Keratinocyte (primary cell): Measurements from ENCODE around the gene TCN1. TPM values are rescaled to one million over a fixed set of nuclear protein-coding genes. Genes with fewer than 3 reads are reported as not detected.

Experiments
- DNase-seq: peaks from one replicate; pipeline ENCODE4 v3.0.0-alpha.2; 2011; ENCODE audit warnings: low read depth, missing footprints, low spot score
- FAIRE-seq: peaks from 2 replicates; lab custom pipeline; 2011; peaks lifted over from hg19 to GRCh38; lab: Jason Lieb, UNC
- H2AFZ ChIP-seq: 2 replicates; pipeline ENCODE4 v1.6.0; 2012; ENCODE audit warnings: low read length, control low read depth, inconsistent platforms; ENCODE audit not compliant: control insufficient read depth
- H3K27ac ChIP-seq: 2 replicates; pipeline ENCODE4 v1.5.1; 2011; ENCODE audit warnings: low read length; ENCODE audit not compliant: control insufficient read depth, insufficient read depth
- H3K27me3 ChIP-seq: 3 replicates; pipeline ENCODE4 v1.6.0; 2011; ENCODE audit warnings: low read length; ENCODE audit not compliant: control insufficient read depth, insufficient read depth; ENCODE audit errors: extremely low read depth
- H3K36me3 ChIP-seq, 2 experiments: 2 replicates in 1 of 2; 3 replicates in 1 of 2; pipeline ENCODE4 v1.5.1; 2011; ENCODE audit warnings: low read length in 2 of 2, mild to moderate bottlenecking in 1 of 2; ENCODE audit not compliant: control insufficient read depth in 2 of 2, insufficient read depth in 2 of 2; ENCODE audit errors: extremely low read depth in 1 of 2
- H3K4me1 ChIP-seq: 3 replicates; pipeline ENCODE4 v1.5.1; 2011; ENCODE audit warnings: low read length; ENCODE audit not compliant: control insufficient read depth, insufficient read depth; ENCODE audit errors: extremely low read depth
- H3K4me2 ChIP-seq: 3 replicates; pipeline ENCODE4 v1.6.0; 2011; ENCODE audit warnings: low read depth, low read length; ENCODE audit not compliant: control insufficient read depth, insufficient read depth; ENCODE audit errors: extremely low read depth
- H3K4me3 ChIP-seq, 3 experiments: fragments of 200-600 bp in 1 of 3; sonication (generic) in 1 of 3; 2 replicates in 2 of 3; 3 replicates in 1 of 3; pipeline ENCODE4 v1.5.1; 2011 to 2016; ENCODE audit warnings: low read length in 3 of 3, mild to moderate bottlenecking in 3 of 3, control low read depth in 2 of 3, inconsistent platforms in 1 of 3, low read depth in 1 of 3, mixed read lengths in 1 of 3, mixed run types in 1 of 3, moderate library complexity in 1 of 3; ENCODE audit not compliant: control insufficient read depth in 2 of 3, insufficient read depth in 2 of 3; ENCODE audit errors: extremely low read depth in 1 of 3
- H3K79me2 ChIP-seq: 2 replicates; pipeline ENCODE4 v1.6.0; 2012; ENCODE audit warnings: low read length; ENCODE audit not compliant: control insufficient read depth, insufficient read depth
- H3K9ac ChIP-seq: 3 replicates; pipeline ENCODE4 v1.6.0; 2011; ENCODE audit warnings: low read length; ENCODE audit not compliant: control insufficient read depth, insufficient read depth; ENCODE audit errors: extremely low read depth
- H3K9me1 ChIP-seq: 3 replicates; pipeline ENCODE4 v1.6.0; 2011; ENCODE audit warnings: low read length; ENCODE audit not compliant: control insufficient read depth, insufficient read depth; ENCODE audit errors: extremely low read depth
- H3K9me3 ChIP-seq: 2 replicates; pipeline ENCODE4 v1.5.1; 2012; ENCODE audit warnings: low read depth, low read length; ENCODE audit not compliant: control insufficient read depth
- H4K20me1 ChIP-seq: 3 replicates; pipeline ENCODE4 v1.6.0; 2011; ENCODE audit warnings: low read length; ENCODE audit not compliant: control insufficient read depth, insufficient read depth; ENCODE audit errors: extremely low read depth
- CTCF ChIP-seq, 3 experiments: IDR thresholded peaks in 1 of 3; conservative IDR thresholded peaks in 1 of 3; optimal IDR thresholded peaks in 1 of 3; 2 replicates in 2 of 3; 3 replicates in 1 of 3; pipeline versions ENCODE3 to v1.5.1; 2011; ENCODE audit warnings: low read length in 3 of 3, mild to moderate bottlenecking in 3 of 3, moderate library complexity in 2 of 3, control low read depth in 1 of 3, inconsistent platforms in 1 of 3; ENCODE audit not compliant: insufficient read depth in 2 of 3; ENCODE audit errors: extremely low read depth in 1 of 3
- EZH2 ChIP-seq: IDR thresholded peaks from one replicate; pipeline ENCODE4 v1.6.1; 2012; ENCODE audit warnings: inconsistent platforms, mild to moderate bottlenecking, low read length, moderate library complexity
- dilution Hi-C: fragments of 300-500 bp; cut with MboI; formaldehyde crosslinking; loops from one replicate; pipeline ENCODE4 v1.7.0; 2020; ENCODE audit warnings: low sequenced_read_pairs; ENCODE audit not compliant: extremely low pct_ligation_motif_present
- polyA plus RNA-seq, 5 experiments: library from polyadenylated mRNA; depleted of rRNA in 3 of 5; stranded (reverse) in 3 of 5; stranded (forward) in 1 of 5; unstranded in 1 of 5; fragments of >200 nt; gene quantifications; 1 replicate in 1 of 5; 2 replicates in 3 of 5; 3 replicates in 1 of 5; pipeline versions ENCODE4 v1.2.1 to v1.2.3, GENCODE V29; 2011 to 2012; ENCODE audit warnings: missing spikeins in 2 of 5, low read depth in 1 of 5, low replicate concordance in 1 of 5

The TCN1 gene
- polyA plus RNA-seq, 1 donor (not counting 4 experiments of a cell fraction or from before 2014, with no cell fraction given): 3.7 TPM

- no peak for FAIRE-seq
- dilution Hi-C loops: no loop called here
Observed at GRCh38 chr11:59875856-59876519, 9.7 kb upstream of the TCN1 start.

DNA sequence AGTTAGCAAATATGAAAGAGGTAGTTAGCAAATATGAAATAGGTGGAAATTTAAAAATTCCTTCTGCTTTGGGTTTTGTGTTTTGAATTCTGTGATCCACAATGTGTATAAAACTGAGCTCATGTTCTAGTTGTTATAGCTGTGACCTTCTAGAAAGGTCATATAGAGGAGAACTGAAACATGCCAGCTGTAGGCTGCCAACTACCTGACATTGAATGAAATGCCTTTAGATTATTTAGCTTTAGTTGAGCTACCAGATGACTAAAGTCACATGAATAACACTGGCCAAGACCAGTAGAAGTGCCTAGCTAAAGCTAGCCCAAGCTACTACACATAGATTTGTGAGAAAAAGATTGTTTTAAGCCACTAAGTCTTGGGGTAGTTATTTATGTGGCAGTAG is 5.8 kb upstream of the TCN1 start:
- TF ChIP-seq CTCF (optimal IDR thresholded peaks at IDR 0.05 in 1 of 3, IDR thresholded peaks at IDR 0.05 in 1 of 3, conservative IDR thresholded peaks at IDR 0.05 in 1 of 3; ENCODE audit: extremely low read depth in 1 of 3, insufficient read depth in 2 of 3, low read length in 3 of 3) (no peak), EZH2 (no peak)
- H2AFZ ChIP-seq: no peak overlapping the region
- no peaks in the 10 kb centered on the region for H3K79me2 ChIP-seq
- no peaks in the 10 kb centered on the region for H3K36me3 ChIP-seq
- dilution Hi-C loops: no loop called here
- no peak overlapping the region for H3K4me3 ChIP-seq
- no peak overlapping the region for H3K27ac ChIP-seq
- DNase-seq (no peak), FAIRE-seq (no peak)
- no peak overlapping the region for H3K9ac ChIP-seq
- no peaks in the 10 kb centered on the region for H3K4me1 ChIP-seq
- no peaks in the 10 kb centered on the region for H4K20me1 ChIP-seq
- H3K9me1 ChIP-seq: no peaks in the 10 kb centered on the region
- H3K4me2 ChIP-seq: no peak overlapping the region
- H3K27me3 ChIP-seq: no peaks in the 10 kb centered on the region
- no peaks in the 10 kb centered on the region for H3K9me3 ChIP-seq

More at GRCh38 chr11:59875856-59876519, 9.7 kb upstream of the TCN1 start:
- Histone ChIP-seq H3K4me3 (no peak overlapping the region), H4K20me1 (no peaks in the 10 kb centered on the region), H3K79me2 (no peaks in the 10 kb centered on the region), H3K9me1 (no peaks in the 10 kb centered on the region), H3K4me2 (no peak overlapping the region), H3K27ac (no peak overlapping the region), H3K4me1 (no peaks in the 10 kb centered on the region), H3K9ac (no peak overlapping the region), H3K27me3 (no peaks in the 10 kb centered on the region), H3K36me3 (no peaks in the 10 kb centered on the region), H3K9me3 (no peaks in the 10 kb centered on the region), H2AFZ (no peak overlapping the region)
- TF ChIP-seq EZH2 (no peak), CTCF (optimal IDR thresholded peaks at IDR 0.05 in 1 of 3, IDR thresholded peaks at IDR 0.05 in 1 of 3, conservative IDR thresholded peaks at IDR 0.05 in 1 of 3; ENCODE audit: extremely low read depth in 1 of 3, insufficient read depth in 2 of 3, low read length in 3 of 3) (no peak)
- DNase-seq: no peak
